B cell (primary cell): ENCODE measurements around the gene RNF152. TPM values are rescaled to one million over a fixed set of nuclear protein-coding genes. Genes with fewer than 3 reads are reported as not detected.

Experiments used
- ATAC-seq: fragments of 200-7000 bp; cut with Tn5 transposase; one replicate; pipeline ENCODE4 v1.10.0; 2021; ENCODE audit warnings: low read depth, mild to moderate bottlenecking, moderate number of reproducible peaks, moderate library complexity
- CTCF ChIA-PET: fragments of 350-600 bp; sonication (Branson Sonifier 250); formaldehyde crosslinking; loops from one replicate; lab custom pipeline; 2021; ENCODE audit warnings: antibody characterized with exemption, inconsistent platforms; lab: Charles Lee
- POLR2A ChIA-PET: fragments of 350-600 bp; sonication (Branson Sonifier 250); formaldehyde crosslinking; loops from one replicate; lab custom pipeline; 2021; ENCODE audit warnings: antibody characterized with exemption; lab: Charles Lee
- DNase-seq: peaks from one replicate; pipeline ENCODE4 v3.0.0; 2013
- H2AFZ ChIP-seq: 2 replicates; pipeline ENCODE4 v1.6.1; 2012; ENCODE audit warnings: mild to moderate bottlenecking, low read depth, low read length; ENCODE audit not compliant: insufficient read depth, poor library complexity, severe bottlenecking
- H3K27ac ChIP-seq, 2 donors: 1 replicate in 1 of 2; 2 replicates in 1 of 2; pipeline ENCODE4 v1.5.1; 2012 to 2013; ENCODE audit warnings: low read length in 2 of 2, mild to moderate bottlenecking in 2 of 2, moderate library complexity in 1 of 2
- H3K27me3 ChIP-seq, 4 experiments: fragments of 200-600 bp in 1 of 4; sonication (generic) in 1 of 4; replicated peaks in 1 of 4; 1 replicate in 2 of 4; 2 replicates in 2 of 4; pipeline versions ENCODE4 v1.6.1 to v1.7.0; 2013 to 2016; ENCODE audit warnings: low read length in 3 of 4, mild to moderate bottlenecking in 2 of 4, mixed read lengths in 1 of 4, moderate library complexity in 1 of 4; ENCODE audit not compliant: insufficient read depth in 4 of 4, control insufficient read depth in 3 of 4; ENCODE audit errors: control extremely low read depth in 1 of 4
- H3K36me3 ChIP-seq, 2 experiments: replicated peaks in 1 of 2; 1 replicate in 1 of 2; 2 replicates in 1 of 2; pipeline versions ENCODE4 v1.6.1 to v1.7.1; 2013; ENCODE audit warnings: low read length in 1 of 2; ENCODE audit not compliant: insufficient read depth in 2 of 2, control insufficient read depth in 1 of 2; ENCODE audit errors: control extremely low read depth in 1 of 2, extremely low read depth in 1 of 2
- H3K4me1 ChIP-seq, 2 donors: fragments of 200-600 bp in 1 of 2; sonication (generic) in 1 of 2; 1 replicate in 1 of 2; 2 replicates in 1 of 2; pipeline versions ENCODE4 v1.5.1 to v1.6.1; 2013 to 2017; ENCODE audit warnings: low read length in 2 of 2; ENCODE audit not compliant: control insufficient read depth in 2 of 2, insufficient read depth in 2 of 2
- H3K4me2 ChIP-seq: replicated peaks from 2 replicates; pipeline ENCODE3; 2012; ENCODE audit warnings: mild to moderate bottlenecking, low read depth, low read length; ENCODE audit not compliant: poor library complexity, severe bottlenecking
- H3K4me3 ChIP-seq, 5 experiments: fragments of 200-600 bp in 1 of 5; sonication (generic) in 1 of 5; 1 replicate in 3 of 5; 2 replicates in 2 of 5; pipeline versions ENCODE4 v1.5.1 to v1.7.0; 2011 to 2016; ENCODE audit warnings: low read length in 4 of 5, mild to moderate bottlenecking in 4 of 5, low read depth in 2 of 5, control low read depth in 1 of 5, moderate library complexity in 1 of 5; ENCODE audit not compliant: insufficient read depth in 1 of 5; ENCODE audit errors: control extremely low read depth in 1 of 5, extremely low read depth in 1 of 5
- H3K79me2 ChIP-seq: fragments of 200-600 bp; sonication (generic); one replicate; pipeline ENCODE4 v1.6.0; 2016; ENCODE audit warnings: low read length; ENCODE audit not compliant: control insufficient read depth, insufficient read depth
- H3K9ac ChIP-seq: fragments of 200-600 bp; sonication (generic); 2 replicates; pipeline ENCODE4 v1.6.1; 2017; ENCODE audit warnings: mild to moderate bottlenecking, low read length, moderate library complexity
- H3K9me3 ChIP-seq, 3 donors: one replicate each; pipeline versions ENCODE4 v1.6.1 to v1.7.1; 2013; ENCODE audit warnings: low read length in 2 of 3; ENCODE audit not compliant: control insufficient read depth in 2 of 3, insufficient read depth in 1 of 3; ENCODE audit errors: control extremely low read depth in 1 of 3
- H4K20me1 ChIP-seq: 2 replicates; pipeline ENCODE4 v1.6.0; 2012; ENCODE audit warnings: mild to moderate bottlenecking, low read length; ENCODE audit not compliant: insufficient read depth, control insufficient read depth, poor library complexity, severe bottlenecking
- H3K27ac Mint-ChIP-seq: one replicate; pipeline ENCODE4 v1.8.0; 2021; ENCODE audit warnings: mixed read lengths
- H3K27me3 Mint-ChIP-seq: one replicate; pipeline ENCODE4 v1.8.0; 2021; ENCODE audit warnings: mixed read lengths
- H3K4me1 Mint-ChIP-seq: one replicate; pipeline ENCODE4 v1.8.0; 2021; ENCODE audit warnings: mixed read lengths
- H3K4me3 Mint-ChIP-seq: one replicate; pipeline ENCODE4 v1.8.0; 2021; ENCODE audit warnings: mixed read lengths
- H3K9me3 Mint-ChIP-seq: one replicate; pipeline ENCODE4 v1.8.0; 2022; ENCODE audit warnings: mixed read lengths; ENCODE audit not compliant: insufficient read depth
- EZH2 ChIP-seq: IDR thresholded peaks from 2 replicates; pipeline ENCODE4 v1.6.1; 2012; ENCODE audit warnings: borderline replicate concordance, low read depth, mild to moderate bottlenecking, moderate library complexity, low read length; ENCODE audit not compliant: insufficient read depth, poor library complexity, severe bottlenecking
- WGBS: methylation state at CpG from one replicate; pipeline ENCODE4 v1.1.5; 2013; ENCODE audit warnings: missing lambda C conversion rate; ENCODE audit not compliant: insufficient coverage; 5-methylcytosine and 5-hydroxymethylcytosine counted together
- intact Hi-C: fragments of 100-400 bp; cut with micrococcal nuclease; formaldehyde crosslinking; loops from one replicate; pipeline ENCODE4 v1.10.0; 2022
- polyA plus RNA-seq: library from polyadenylated mRNA; depleted of rRNA; stranded (reverse); fragments of >200 nt; gene quantifications from 2 replicates; pipeline ENCODE4 v1.2.3, GENCODE V29; 2012
- total RNA-seq, 2 donors: library from RNA; stranded (reverse); fragments of 120-200 nt in 1 of 2; gene quantifications; 1 replicate in 1 of 2; 2 replicates in 1 of 2; pipeline versions ENCODE4 v1.2.3 to v1.2.4, GENCODE V29; 2013 to 2022
- TF ChIP-seq, protein P1 (sequence below): fragments of 200-600 bp; IDR thresholded peaks from one replicate; pipeline ENCODE4 v1.8.0; 2022; ENCODE audit warnings: antibody characterized with exemption, mild to moderate bottlenecking

Gene RNF152
- total and polyA plus RNA-seq, 2 donors (not counting 1 experiment from before 2014, with no cell fraction given), result 0.49 TPM; not detected in 1

- H3K36me3 ChIP-seq, result no peaks in the 10 kb centered on the region
- intact Hi-C loops, result no loop called here
- Mint-ChIP-seq H3K4me1 (no peaks in the 10 kb centered on the region), H3K9me3 (no peaks in the 10 kb centered on the region), H3K27me3 (peaks cover 2% of the 10 kb centered on the region), H3K27ac (no peak overlapping the region), H3K4me3 (no peak overlapping the region)
- H3K9me3 ChIP-seq, result no peaks in the 10 kb centered on the region
- no peak overlapping the region for H3K27ac ChIP-seq
- CTCF ChIA-PET, result no interaction called here
- DNase-seq, result no peak
- POLR2A ChIA-PET, result no interaction called here
- H3K4me1 ChIP-seq, result no peaks in the 10 kb centered on the region
- H3K4me3 ChIP-seq, result no peak overlapping the region
- ATAC-seq, result no peak
- 22% methylated on average over 4 of the region's 8 CpGs for WGBS
- no peak overlapping the region for H3K4me2 ChIP-seq
- no peak overlapping the region for H2AFZ ChIP-seq
- H3K79me2 ChIP-seq, result no peaks in the 10 kb centered on the region
- H3K9ac ChIP-seq, result no peak overlapping the region
- peaks cover 0 to 2% (median 0%) of the 10 kb centered on the region in 4 experiments for H3K27me3 ChIP-seq
- no peaks in the 10 kb centered on the region for H4K20me1 ChIP-seq
- TF ChIP-seq EZH2, result no peak
- TF ChIP-seq, protein P1, sequence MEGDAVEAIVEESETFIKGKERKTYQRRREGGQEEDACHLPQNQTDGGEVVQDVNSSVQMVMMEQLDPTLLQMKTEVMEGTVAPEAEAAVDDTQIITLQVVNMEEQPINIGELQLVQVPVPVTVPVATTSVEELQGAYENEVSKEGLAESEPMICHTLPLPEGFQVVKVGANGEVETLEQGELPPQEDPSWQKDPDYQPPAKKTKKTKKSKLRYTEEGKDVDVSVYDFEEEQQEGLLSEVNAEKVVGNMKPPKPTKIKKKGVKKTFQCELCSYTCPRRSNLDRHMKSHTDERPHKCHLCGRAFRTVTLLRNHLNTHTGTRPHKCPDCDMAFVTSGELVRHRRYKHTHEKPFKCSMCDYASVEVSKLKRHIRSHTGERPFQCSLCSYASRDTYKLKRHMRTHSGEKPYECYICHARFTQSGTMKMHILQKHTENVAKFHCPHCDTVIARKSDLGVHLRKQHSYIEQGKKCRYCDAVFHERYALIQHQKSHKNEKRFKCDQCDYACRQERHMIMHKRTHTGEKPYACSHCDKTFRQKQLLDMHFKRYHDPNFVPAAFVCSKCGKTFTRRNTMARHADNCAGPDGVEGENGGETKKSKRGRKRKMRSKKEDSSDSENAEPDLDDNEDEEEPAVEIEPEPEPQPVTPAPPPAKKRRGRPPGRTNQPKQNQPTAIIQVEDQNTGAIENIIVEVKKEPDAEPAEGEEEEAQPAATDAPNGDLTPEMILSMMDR, result no peak
Observed at GRCh38 chr18:61870151-61870550, 22.7 kb downstream of the RNF152 start.

GRCh38 chr18:61869636-61870035, 23.2 kb downstream of the RNF152 start:
- no peaks in the 10 kb centered on the region for H3K9me3 ChIP-seq
- H3K27ac ChIP-seq, result no peak overlapping the region
- H4K20me1 ChIP-seq, result no peaks in the 10 kb centered on the region
- H3K9ac ChIP-seq, result no peak overlapping the region
- ATAC-seq (no peak), DNase-seq (no peak)
- H3K79me2 ChIP-seq, result no peaks in the 10 kb centered on the region
- H2AFZ ChIP-seq, result no peak overlapping the region
- WGBS, result no CpG with 5 or more reads among the region's 4 CpGs
- peaks cover 0 to 2% (median 0%) of the 10 kb centered on the region in 4 experiments for H3K27me3 ChIP-seq
- H3K27ac Mint-ChIP-seq, result no peak overlapping the region
- POLR2A ChIA-PET, result no interaction called here
- no peak overlapping the region for H3K4me3 Mint-ChIP-seq
- H3K4me3 ChIP-seq, result no peak overlapping the region
- H3K27me3 Mint-ChIP-seq, result peaks cover 2% of the 10 kb centered on the region
- TF ChIP-seq, protein P1, result no peak
- TF ChIP-seq EZH2, result no peak
- intact Hi-C loops, result no loop called here
- H3K4me1 Mint-ChIP-seq, result no peaks in the 10 kb centered on the region
- no peak overlapping the region for H3K4me2 ChIP-seq
- H3K36me3 ChIP-seq, result no peaks in the 10 kb centered on the region
- CTCF ChIA-PET, result no interaction called here
- H3K4me1 ChIP-seq, result no peaks in the 10 kb centered on the region
- no peaks in the 10 kb centered on the region for H3K9me3 Mint-ChIP-seq
